Measurements from ENCODE around the gene MEOX2.

MEOX2 gene

DNA sequence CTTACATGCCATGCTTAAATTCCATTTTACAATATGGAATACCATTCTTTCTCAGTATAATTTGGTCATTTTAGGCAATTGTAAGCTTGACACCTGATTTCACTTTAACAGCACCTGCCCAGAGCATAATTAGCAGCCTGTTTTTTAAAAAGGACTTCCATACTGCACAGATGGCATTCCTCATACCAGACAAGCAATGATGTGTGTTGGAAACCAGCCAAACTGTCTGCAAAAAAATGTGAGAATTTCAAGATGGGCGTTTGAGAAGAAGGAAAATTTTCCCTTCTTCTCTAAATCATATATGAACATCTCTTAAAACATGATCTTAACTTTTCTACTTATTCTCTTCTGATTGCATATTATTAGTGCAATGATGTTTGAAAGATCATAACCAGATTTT lies 84.2 kb downstream of the MEOX2 start:
- H3K9ac ChIP-seq, result no peak overlapping the region
- H3K4me2 ChIP-seq, result no peak overlapping the region
- H3K27me3 ChIP-seq, result no peaks in the 10 kb centered on the region
- no peak for TF ChIP-seq Cebpa-rat (IDR thresholded peaks at IDR 0.05)
- no peaks in the 10 kb centered on the region for H3K4me1 ChIP-seq
- no peaks in the 10 kb centered on the region for H4K20me1 ChIP-seq
- peaks cover 17% of the 10 kb centered on the region for H3K9me3 ChIP-seq
- no peak overlapping the region for H3K27ac ChIP-seq
- no peak overlapping the region for H3K4me3 ChIP-seq
- H3K36me3 ChIP-seq, result no peaks in the 10 kb centered on the region

DNA sequence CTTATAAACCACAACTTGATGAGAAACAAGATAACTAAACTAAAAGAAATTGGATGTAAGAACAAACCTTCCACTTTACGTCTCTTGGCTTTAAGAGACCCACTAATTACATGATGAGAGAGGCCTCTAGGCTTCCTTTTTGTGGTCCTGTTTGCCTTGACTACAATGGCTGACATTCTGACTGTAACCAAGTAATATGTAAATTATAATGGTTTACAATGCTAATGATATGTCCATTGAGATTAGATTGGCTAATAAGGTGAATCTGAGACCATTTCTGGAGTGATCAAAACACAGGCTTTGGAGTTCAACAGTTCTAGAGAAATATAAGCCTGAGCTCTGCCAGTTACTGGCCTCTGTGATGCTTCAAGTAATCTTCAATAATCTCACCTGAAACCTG lies 85.3 kb downstream of the MEOX2 start:
- Histone ChIP-seq H3K4me3 (no peak overlapping the region), H3K36me3 (no peaks in the 10 kb centered on the region), H4K20me1 (no peaks in the 10 kb centered on the region), H3K9ac (no peak overlapping the region), H3K27me3 (no peaks in the 10 kb centered on the region), H3K4me2 (no peak overlapping the region), H3K4me1 (no peaks in the 10 kb centered on the region), H3K9me3 (peaks cover 17% of the 10 kb centered on the region), H3K27ac (no peak overlapping the region)
- TF ChIP-seq Cebpa-rat (IDR thresholded peaks at IDR 0.05), result no peak

DNA sequence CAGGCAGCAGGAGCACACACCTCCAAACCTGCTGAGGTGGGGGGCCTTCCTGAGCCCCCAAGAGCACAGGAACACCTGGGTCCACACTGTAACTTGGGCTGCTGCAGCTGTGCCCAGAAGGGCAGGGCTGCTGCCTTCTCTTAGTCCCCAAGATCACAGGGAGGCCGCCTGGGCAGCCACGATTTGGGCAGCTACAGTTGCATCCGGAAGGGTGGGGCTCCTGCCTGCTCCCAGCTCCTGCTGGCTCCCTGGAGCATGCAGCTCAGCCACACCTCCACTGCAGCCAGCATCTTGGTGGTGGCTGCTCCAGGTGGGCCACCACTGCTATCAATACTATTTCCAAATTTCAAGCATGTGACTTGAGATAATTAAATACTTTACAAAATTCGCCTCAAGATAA lies 86.2 kb downstream of the MEOX2 start:
- no peak for TF ChIP-seq Cebpa-rat (IDR thresholded peaks at IDR 0.05)

DNA sequence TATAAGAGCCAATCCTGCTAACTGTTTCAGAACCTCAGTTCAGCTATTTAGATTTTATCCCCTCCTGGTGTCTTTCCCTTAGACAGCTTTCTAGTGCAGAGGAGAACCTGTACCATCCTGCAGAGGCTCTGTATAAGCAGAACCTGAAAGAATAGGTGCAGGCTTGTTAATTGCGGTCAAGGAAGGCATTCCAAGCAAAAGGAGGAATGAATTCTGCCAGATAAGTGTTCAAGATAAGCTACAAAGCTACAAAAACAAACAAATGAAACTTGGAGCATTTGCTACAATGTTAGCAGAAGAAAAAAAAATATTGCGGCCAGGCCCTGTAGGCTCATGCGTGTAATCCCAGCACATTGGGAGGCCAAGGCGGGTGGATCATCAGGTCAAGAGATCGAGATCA lies 92.0 kb downstream of the MEOX2 start:
- H3K4me2 ChIP-seq, result no peak overlapping the region
- H3K9me3 ChIP-seq, result peaks cover 7% of the 10 kb centered on the region
- no peaks in the 10 kb centered on the region for H4K20me1 ChIP-seq
- H3K9ac ChIP-seq, result no peak overlapping the region
- no peak for TF ChIP-seq Cebpa-rat (IDR thresholded peaks at IDR 0.05)
- no peak overlapping the region for H3K4me3 ChIP-seq
- no peak overlapping the region for H3K27ac ChIP-seq
- no peaks in the 10 kb centered on the region for H3K36me3 ChIP-seq
- H3K27me3 ChIP-seq, result no peaks in the 10 kb centered on the region
- no peaks in the 10 kb centered on the region for H3K4me1 ChIP-seq

More for the DNA sequence above, 86.2 kb downstream of the MEOX2 start:
- Histone ChIP-seq H3K4me3 (no peak overlapping the region), H3K27me3 (no peaks in the 10 kb centered on the region), H3K27ac (no peak overlapping the region), H3K9ac (no peak overlapping the region), H3K4me1 (no peaks in the 10 kb centered on the region), H3K9me3 (peaks cover 17% of the 10 kb centered on the region), H4K20me1 (no peaks in the 10 kb centered on the region), H3K36me3 (no peaks in the 10 kb centered on the region), H3K4me2 (no peak overlapping the region)

DNA sequence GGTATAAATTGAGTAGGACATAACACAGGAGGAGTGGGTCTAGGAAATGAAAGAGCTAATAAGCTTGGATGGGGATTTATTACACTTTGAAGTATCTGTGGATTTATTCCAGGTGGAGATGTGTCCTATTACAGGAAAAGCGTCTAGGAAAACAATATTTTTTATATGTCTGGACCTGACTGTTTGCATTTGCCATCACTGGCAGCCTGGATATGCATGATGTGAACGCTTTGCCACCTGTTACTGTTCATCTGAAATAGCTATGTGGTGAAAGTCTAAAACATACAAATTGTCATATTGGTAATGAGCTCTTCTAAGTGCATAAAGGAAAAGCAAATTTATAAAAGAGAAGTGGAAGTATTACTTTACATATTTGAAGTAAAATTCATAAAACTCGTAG lies 93.1 kb downstream of the MEOX2 start:
- Histone ChIP-seq H3K27me3 (no peaks in the 10 kb centered on the region), H3K4me1 (no peaks in the 10 kb centered on the region), H3K27ac (no peak overlapping the region), H3K9me3 (no peaks in the 10 kb centered on the region), H3K4me2 (no peak overlapping the region), H3K9ac (no peak overlapping the region), H3K4me3 (no peak overlapping the region), H4K20me1 (no peaks in the 10 kb centered on the region), H3K36me3 (no peaks in the 10 kb centered on the region)
- no peak for TF ChIP-seq Cebpa-rat (IDR thresholded peaks at IDR 0.05)

DNA sequence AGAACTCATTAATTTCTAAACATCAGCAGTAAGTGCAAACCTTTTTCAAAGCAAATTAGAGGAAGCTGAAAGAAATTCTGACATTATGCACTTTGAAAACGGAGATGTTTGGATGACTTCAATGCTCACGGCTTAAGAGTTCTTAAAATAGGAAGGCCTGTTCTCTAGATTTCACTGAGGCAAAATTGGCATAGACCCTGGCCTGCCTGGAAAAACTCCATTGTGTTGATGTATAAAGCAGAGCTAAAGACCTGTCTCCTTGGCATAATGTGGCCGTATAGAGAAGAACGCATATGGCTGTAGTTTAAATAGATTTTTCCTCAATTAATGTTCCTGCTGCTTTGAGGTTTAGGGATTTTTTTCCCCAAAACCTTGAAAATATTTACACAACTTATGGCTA lies 100.2 kb downstream of the MEOX2 start:
- H3K4me3 ChIP-seq, result no peak overlapping the region
- no peak for TF ChIP-seq Cebpa-rat (IDR thresholded peaks at IDR 0.05)
- H4K20me1 ChIP-seq, result no peaks in the 10 kb centered on the region
- no peaks in the 10 kb centered on the region for H3K36me3 ChIP-seq
- peaks cover 8% of the 10 kb centered on the region for H3K9me3 ChIP-seq
- H3K4me2 ChIP-seq, result no peak overlapping the region
- H3K27ac ChIP-seq, result no peak overlapping the region
- H3K27me3 ChIP-seq, result no peaks in the 10 kb centered on the region
- no peak overlapping the region for H3K9ac ChIP-seq
- H3K4me1 ChIP-seq, result peaks cover 4% of the 10 kb centered on the region

DNA sequence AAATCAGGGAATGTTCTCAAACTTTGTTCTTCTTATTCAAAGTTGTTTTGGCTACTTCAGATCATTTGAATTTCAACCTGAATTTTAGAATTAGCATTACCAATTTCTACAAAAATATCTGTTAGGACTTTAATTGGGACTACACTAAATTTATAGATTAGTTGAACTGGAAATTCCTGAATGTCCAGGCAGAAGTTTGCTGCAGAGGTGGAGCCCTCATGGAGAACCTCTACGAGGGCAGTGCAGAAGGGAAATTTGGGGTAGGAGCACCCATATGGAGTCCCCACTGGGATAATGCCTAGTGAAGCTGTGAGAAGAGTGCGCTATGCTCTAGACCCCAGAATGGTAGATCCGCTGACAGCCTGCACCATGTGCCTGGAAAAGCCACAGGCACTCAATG lies 101.9 kb downstream of the MEOX2 start:
- H3K4me2 ChIP-seq, result no peak overlapping the region
- TF ChIP-seq Cebpa-rat (IDR thresholded peaks at IDR 0.05), result no peak
- H3K9me3 ChIP-seq, result peaks cover 8% of the 10 kb centered on the region
- H3K4me3 ChIP-seq, result no peak overlapping the region
- no peak overlapping the region for H3K27ac ChIP-seq
- H3K36me3 ChIP-seq, result no peaks in the 10 kb centered on the region
- H3K9ac ChIP-seq, result no peak overlapping the region
- H3K4me1 ChIP-seq, result peaks cover 13% of the 10 kb centered on the region
- no peaks in the 10 kb centered on the region for H4K20me1 ChIP-seq
- H3K27me3 ChIP-seq, result no peaks in the 10 kb centered on the region

DNA sequence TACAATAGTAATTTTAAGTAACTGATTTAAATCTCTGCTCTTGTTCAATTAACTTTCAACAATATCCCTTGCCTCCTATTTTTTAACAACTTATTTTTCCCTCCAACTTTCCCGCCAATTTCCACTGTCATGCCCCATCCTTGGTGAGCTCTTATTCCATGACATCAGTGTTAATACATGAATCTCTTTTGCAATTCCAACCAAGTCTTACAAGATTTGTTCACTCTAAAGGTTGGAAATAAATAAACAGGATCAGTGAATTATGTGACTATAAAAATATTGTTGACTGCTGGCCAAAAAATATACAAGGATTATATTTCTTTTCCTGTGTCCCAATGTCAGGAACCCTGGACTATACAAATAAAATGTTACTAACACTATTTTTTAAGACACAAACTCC lies 103.7 kb downstream of the MEOX2 start:
- Histone ChIP-seq H3K9ac (no peak overlapping the region), H3K9me3 (peaks cover 8% of the 10 kb centered on the region), H3K36me3 (no peaks in the 10 kb centered on the region), H3K4me1 (peaks cover 13% of the 10 kb centered on the region), H4K20me1 (no peaks in the 10 kb centered on the region), H3K27ac (no peak overlapping the region), H3K4me3 (no peak overlapping the region), H3K27me3 (no peaks in the 10 kb centered on the region), H3K4me2 (no peak overlapping the region)
- no peak for TF ChIP-seq Cebpa-rat (IDR thresholded peaks at IDR 0.05)

DNA sequence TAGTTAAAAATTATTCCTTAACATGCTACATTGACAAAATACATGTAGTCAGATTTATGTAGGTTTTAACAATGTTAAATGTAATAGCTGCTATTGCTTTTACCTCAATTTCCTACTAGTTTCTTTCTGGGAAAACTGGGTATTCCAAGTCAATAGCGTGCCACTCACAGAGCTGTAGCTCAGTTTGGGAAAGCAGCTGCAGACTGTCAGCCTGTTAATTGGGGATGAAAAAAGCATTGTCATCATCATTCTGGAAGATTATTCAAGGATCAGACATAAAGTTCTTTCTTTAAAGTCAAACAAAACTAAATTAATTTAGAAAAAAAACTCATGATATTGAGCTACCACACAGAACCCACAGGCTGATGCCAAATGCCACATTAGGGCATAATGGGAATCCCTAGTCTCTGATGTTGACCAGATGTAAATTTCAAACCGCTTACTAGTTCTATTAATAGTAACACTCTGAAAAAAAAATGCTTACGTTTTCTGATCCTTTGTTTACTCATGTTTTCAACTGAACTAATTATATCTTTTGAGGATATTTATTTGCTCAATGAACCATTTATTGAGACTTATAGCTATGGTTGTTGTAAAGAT lies 105.0 kb downstream of the MEOX2 start:
- no peak overlapping the region for H3K4me2 ChIP-seq
- H3K9me3 ChIP-seq, result peaks cover 8% of the 10 kb centered on the region
- no peak overlapping the region for H3K27ac ChIP-seq
- H3K9ac ChIP-seq, result no peak overlapping the region
- H3K4me3 ChIP-seq, result no peak overlapping the region
- peaks cover 13% of the 10 kb centered on the region for H3K4me1 ChIP-seq
- no peaks in the 10 kb centered on the region for H4K20me1 ChIP-seq
- no peak for TF ChIP-seq Cebpa-rat (IDR thresholded peaks at IDR 0.05)
- no peaks in the 10 kb centered on the region for H3K36me3 ChIP-seq
- no peaks in the 10 kb centered on the region for H3K27me3 ChIP-seq

DNA sequence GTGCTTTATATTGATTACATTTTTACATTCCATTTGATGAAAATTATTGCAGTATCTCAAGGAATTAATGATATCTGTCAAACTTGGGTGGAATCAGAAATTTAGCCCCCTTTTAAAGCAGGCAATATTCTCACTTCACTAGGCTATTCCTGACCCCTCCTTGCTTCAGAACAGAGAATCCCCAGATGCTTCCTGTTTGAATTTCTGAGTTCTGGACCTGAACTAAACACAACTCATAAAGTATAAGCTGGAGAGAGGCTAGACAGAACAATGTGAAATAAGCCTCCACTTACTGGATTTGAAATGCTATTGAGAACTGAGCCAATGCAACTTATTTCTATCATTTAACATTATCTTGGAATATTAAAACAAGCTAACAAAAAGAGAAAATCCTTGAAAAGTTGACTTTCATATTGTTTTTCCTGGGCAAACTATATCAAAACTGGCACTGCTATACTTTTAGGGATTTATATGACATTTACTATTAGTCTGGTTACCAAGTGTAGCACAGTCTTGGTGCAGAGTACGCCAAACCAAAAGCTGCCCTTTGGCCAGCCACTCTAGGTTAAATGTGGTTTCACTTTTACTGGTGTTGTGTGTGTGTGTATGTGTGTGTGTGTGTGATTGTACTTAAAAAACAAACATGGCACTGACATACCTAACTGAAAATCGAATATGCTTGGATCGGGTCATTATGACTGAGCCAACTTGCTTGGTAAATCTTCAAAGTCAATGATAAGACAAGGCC lies 105.7 kb downstream of the MEOX2 start:
- Histone ChIP-seq H3K36me3 (no peaks in the 10 kb centered on the region), H3K9me3 (peaks cover 8% of the 10 kb centered on the region)

More for the DNA sequence above, 105.7 kb downstream of the MEOX2 start:
- Histone ChIP-seq H3K9ac (no peak overlapping the region), H3K4me1 (peaks cover 13% of the 10 kb centered on the region), H3K4me2 (no peak overlapping the region), H3K27ac (no peak overlapping the region), H4K20me1 (no peaks in the 10 kb centered on the region), H3K27me3 (no peaks in the 10 kb centered on the region), H3K4me3 (no peak overlapping the region)
- TF ChIP-seq Cebpa-rat (IDR thresholded peaks at IDR 0.05), result no peak

Data from BLaER1 (cell line).